ENCODE data around the gene CORIN. TPM values are rescaled to one million over a fixed set of nuclear protein-coding genes. Genes with fewer than 3 reads are reported as not detected.
"Not testable (repeated sequence)": the region's sequence is repeated elsewhere in the genome, so short reads cannot be mapped to it uniquely, and the experiment has no call there.

Gene CORIN
- total RNA-seq, 1 experiment from 2014 or later: not detected

- DNase-seq (ENCODE audit: low spot score): not testable (repeated sequence)
Observed at GRCh38 chr4:47691757-47692383, 146.0 kb downstream of the CORIN start.

DNA sequence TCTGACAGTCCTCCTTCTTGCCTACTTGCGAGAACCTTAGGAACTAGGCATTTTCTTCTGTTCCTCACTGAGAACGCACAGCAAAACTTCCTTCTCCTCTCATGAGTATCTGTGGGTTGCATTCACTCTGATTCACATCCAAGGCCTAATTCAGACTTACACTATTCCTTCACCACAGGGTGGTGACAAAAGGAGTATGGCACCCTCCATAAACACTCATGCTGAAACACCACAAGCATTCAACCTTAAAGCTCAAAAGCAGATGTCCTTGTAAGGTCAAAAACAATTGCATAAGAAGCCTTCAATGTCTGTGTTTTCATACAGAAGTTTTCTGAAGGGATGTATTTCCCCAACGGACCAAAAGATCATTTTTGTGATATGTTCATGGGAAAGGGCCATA lies 147.3 kb downstream of the CORIN start:
- DNase-seq (ENCODE audit: low spot score): no peak

GRCh38 chr4:47686294-47686872 lies 151.5 kb downstream of the CORIN start:
- DNase-seq (ENCODE audit: low spot score): peak; percentile 75

- no peak for DNase-seq (ENCODE audit: low spot score)
Observed at GRCh38 chr4:47675806-47676205, 162.1 kb downstream of the CORIN start.

GRCh38 chr4:47674144-47674543 lies 163.7 kb downstream of the CORIN start:
- DNase-seq (ENCODE audit: low spot score): no peak

- DNase-seq (ENCODE audit: low spot score): no peak
Observed at GRCh38 chr4:47672696-47673095, 165.2 kb downstream of the CORIN start.

GRCh38 chr4:47669946-47670345 lies 167.9 kb downstream of the CORIN start:
- DNase-seq (ENCODE audit: low spot score): no peak

DNA sequence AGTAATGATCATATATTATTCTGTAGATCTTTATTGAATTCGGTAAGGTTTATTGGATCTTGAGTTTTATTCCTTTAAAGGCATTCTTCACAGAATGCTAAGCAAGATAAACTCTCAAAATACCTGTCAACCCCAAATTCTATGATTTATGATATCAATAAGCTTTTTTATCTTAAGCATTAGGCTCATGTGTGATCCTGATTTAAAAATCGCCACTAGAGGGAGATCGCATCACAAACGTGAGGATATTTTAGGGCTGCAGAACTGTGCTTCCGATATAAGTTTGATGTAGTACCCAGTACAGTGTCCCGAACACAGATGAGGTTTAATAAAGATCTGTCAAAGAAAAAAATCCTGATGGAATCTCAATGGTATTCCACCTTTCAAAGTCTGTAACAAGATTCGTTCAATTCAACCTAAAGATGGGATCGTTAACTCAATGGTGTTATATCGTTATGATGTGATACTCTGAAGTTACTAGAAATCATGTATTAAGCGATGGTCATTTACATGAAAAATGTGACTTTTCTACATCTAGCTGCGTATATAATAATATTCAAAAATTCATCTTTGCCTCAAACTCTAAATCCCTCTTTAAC lies 169.0 kb downstream of the CORIN start:
- peak; percentile 64 for DNase-seq (ENCODE audit: low spot score)

DNA sequence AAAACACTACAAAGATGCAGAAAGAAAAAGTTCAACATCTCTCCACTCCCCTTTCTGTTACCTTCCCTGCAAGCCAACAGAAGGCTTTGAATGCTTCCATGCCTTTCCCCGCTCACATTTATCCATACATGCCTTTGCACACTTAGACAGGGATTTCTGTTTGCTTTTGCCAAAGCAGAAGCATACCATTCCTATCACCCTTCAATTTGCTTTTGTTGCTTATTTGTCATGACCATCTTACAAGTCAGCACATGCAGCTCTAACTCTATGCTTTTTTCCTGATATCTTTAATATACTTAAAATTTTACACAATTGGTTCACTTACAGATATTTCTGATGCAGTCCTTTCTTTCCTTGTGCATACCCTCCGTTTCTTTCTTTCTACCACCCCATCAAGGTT lies 169.6 kb downstream of the CORIN start:
- no peak for DNase-seq (ENCODE audit: low spot score)

DNA sequence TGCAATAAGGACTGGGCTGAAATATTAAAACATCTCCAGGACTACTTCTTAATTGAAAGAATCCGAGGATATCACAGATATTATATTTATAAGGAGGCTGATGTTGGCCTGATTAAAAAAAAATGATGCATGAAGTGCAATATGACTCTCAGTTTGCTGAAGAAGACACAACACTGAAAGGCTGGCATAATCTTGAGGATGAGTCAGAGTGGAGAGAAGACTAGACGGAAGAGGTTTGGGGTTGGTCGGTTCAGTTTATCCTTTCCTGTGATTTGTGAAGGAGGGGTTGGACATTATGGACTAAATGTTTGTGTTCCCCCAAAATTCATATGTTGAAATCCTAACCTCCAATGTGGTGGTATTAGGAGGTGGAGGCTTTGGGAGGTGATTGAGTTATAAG lies 170.3 kb downstream of the CORIN start:
- no peak for DNase-seq (ENCODE audit: low spot score)

GRCh38 chr4:47664051-47664826 lies 173.6 kb downstream of the CORIN start:
- DNase-seq (ENCODE audit: low spot score): no peak

GRCh38 chr4:47662975-47663374 lies 174.9 kb downstream of the CORIN start:
- peak; percentile 47 for DNase-seq (ENCODE audit: low spot score)

DNA sequence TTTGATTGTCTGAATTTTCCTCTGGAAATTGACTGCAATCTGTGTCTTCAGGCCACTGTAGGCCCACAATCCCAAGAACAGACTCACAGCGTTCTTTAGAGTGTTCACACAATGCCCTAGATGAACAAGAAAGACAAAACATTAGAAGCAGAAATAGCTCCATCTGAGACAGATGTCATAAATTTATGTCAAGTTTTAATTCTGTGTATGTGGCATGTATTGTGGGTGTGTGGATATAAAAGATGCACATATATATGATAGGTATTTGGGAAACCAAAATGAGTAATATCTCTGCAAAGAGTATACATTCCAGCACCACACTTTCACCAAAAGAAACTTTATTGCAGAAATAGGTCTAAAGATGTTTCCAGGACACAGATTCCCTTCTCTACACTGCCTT lies 176.1 kb downstream of the CORIN start:
- no peak for DNase-seq (ENCODE audit: low spot score)

- DNase-seq (ENCODE audit: low spot score): no peak
Observed at GRCh38 chr4:47659342-47659741, 178.5 kb downstream of the CORIN start.

- DNase-seq (ENCODE audit: low spot score): no peak
Observed at GRCh38 chr4:47654972-47655693, 182.7 kb downstream of the CORIN start.

DNA sequence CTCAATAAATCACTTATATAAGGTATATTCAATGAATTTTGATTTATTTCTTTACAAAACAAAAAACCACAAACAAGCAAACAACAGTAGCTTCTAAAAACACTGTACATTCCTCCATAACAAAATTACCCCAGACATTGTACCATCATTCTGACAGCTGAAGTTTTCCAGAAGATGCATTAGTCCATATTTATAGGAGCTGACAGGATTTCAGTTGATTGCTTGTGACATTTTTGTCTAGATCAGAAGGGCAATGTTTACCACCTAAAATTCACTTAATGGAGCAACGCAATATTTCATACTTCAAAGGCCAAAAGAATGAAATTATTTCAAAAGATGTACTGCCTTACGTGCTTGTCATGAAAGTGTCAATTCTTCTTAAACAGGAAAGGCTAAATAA lies 185.8 kb downstream of the CORIN start:
- DNase-seq (ENCODE audit: low spot score): no peak

DNA sequence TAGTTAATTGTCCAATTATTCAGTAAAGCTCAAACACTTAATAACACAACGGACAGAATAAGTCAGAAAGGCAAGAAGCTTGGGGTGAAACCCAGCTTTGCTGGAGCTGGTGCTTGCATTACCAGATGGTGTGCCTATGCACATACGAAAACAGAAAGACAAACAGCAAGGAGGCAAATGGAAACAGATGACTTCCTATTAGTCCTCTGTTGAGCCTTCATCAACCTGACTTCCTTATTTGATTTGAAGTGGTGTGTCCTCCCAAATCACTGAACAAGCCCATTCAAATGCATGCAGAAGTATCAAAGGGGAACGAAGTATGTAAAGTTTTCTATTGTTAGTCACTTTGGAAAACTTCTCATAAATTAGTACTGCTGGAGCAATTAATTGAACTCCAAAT lies 186.6 kb downstream of the CORIN start:
- DNase-seq (ENCODE audit: low spot score): no peak

DNA sequence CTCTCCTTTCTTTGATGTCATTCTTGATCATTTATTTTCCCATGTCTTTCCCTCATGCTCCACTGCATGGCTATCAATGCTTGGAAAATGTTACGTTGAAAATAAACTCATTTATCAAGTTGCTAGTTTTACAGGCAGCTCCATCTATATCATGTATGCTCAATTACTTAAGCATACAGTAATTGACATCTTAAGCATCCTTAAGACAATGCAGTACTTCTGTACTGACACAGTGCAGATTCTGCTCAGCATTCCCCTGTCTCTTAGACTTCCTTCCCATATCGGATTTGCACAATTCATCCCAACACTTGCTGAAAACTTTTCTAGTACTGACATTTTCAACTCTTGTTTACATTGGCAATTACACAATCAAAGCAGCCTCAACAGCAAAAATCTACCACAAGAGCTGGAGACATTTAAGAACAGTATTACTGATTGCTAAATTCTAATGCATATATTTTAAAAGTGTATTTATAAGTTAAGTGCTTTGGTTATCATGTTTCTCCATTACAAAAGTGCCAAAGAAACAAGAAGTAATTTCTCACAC lies 187.2 kb downstream of the CORIN start:
- DNase-seq (ENCODE audit: low spot score): no peak

GRCh38 chr4:47647544-47647943 lies 190.3 kb downstream of the CORIN start:
- DNase-seq (ENCODE audit: low spot score): no peak

DNA sequence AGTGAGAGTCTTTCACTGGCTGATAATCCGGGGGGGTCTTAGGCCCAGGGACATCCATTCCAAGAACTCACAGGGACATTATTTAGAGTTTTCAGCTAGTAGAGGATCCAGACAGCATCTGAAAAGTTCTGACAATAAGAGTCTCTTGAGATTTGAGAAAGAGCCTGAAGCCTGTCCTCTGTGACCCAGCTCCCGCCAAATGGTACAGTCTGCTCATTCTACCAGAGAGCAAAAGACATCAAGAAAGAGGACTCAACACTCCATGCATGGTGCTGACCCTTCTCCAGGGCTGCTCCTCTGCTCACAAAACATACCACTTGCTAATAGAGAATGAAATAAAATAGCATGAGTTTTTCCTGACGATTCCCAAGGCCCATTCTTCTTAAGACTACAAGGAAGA lies 190.8 kb downstream of the CORIN start:
- no peak for DNase-seq (ENCODE audit: low spot score)

DNA sequence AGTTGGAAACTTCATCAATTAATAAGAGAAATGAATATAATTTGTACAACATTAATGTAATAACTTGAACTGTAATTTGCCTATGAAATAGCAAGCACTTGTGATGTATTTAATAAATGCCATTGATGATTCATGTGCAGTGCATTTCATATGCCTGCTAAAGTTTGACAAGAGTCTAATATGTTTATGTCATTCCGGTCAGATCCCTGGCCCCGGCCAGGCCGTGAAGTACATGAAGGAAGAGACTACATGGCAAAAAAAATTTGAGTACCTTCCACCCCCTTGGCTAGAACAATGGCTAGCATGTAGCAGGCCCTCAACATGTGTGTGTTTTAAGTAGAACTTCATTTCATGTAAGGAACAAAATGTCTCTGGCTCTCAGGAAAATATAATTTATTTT lies 191.5 kb downstream of the CORIN start:
- no peak for DNase-seq (ENCODE audit: low spot score)

DNA sequence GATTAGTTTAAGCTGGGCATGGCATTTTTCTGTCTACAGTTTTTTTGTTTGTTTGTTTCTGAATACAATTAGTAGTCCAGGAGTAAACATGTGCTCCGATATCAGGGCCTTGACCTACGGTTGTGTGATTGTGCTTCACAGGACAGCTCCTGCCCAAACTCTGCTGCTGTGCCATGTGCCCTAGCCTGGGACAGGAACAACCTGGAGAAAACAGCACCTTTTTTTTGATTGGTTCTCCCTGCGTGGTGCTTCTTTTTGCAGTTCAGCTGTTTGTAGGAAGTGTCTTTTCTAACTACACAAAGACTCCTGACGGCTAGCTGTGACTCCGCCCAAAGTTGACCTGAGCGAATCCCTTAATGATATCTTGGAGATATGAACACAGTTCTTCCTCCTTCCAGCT lies 194.0 kb downstream of the CORIN start:
- no peak for DNase-seq (ENCODE audit: low spot score)

Measured in HT-29 (cell line).